Uterus (tissue), 2 donors: ENCODE measurements around the gene ATF7IP2.

Experiments
- POLR2A ChIP-seq, 2 donors: fragments of 450-650 bp; IDR thresholded peaks; one replicate each; pipeline ENCODE4 v1.6.1; 2016; ENCODE audit warnings: antibody characterized with exemption in 2 of 2, mild to moderate bottlenecking in 1 of 2, moderate library complexity in 1 of 2
- TF ChIP-seq, protein P1 (sequence below), 4 experiments: fragments of 200-600 bp in 2 of 4; fragments of 450-650 bp in 2 of 4; sonication (generic) in 2 of 4; IDR thresholded peaks; one replicate each; pipeline ENCODE4 v1.5.1; 2016 to 2019; ENCODE audit warnings: antibody characterized with exemption in 4 of 4, mild to moderate bottlenecking in 2 of 4, moderate library complexity in 1 of 4

- TF ChIP-seq POLR2A (IDR thresholded peaks at IDR 0.05): no peak
- TF ChIP-seq, protein P1, sequence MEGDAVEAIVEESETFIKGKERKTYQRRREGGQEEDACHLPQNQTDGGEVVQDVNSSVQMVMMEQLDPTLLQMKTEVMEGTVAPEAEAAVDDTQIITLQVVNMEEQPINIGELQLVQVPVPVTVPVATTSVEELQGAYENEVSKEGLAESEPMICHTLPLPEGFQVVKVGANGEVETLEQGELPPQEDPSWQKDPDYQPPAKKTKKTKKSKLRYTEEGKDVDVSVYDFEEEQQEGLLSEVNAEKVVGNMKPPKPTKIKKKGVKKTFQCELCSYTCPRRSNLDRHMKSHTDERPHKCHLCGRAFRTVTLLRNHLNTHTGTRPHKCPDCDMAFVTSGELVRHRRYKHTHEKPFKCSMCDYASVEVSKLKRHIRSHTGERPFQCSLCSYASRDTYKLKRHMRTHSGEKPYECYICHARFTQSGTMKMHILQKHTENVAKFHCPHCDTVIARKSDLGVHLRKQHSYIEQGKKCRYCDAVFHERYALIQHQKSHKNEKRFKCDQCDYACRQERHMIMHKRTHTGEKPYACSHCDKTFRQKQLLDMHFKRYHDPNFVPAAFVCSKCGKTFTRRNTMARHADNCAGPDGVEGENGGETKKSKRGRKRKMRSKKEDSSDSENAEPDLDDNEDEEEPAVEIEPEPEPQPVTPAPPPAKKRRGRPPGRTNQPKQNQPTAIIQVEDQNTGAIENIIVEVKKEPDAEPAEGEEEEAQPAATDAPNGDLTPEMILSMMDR (IDR thresholded peaks at IDR 0.05): no peak
These were observed 18.2 kb upstream of the ATF7IP2 start for GRCh38 chr16:10367616-10368188.
